CD8-positive, alpha-beta memory T cell (primary cell): Measurements from ENCODE around the gene CR1L. TPM values are rescaled to one million over a fixed set of nuclear protein-coding genes. Genes with fewer than 3 reads are reported as not detected.
A peak's percentile ranks its signal among the peaks of the same experiment; 100 is the strongest.
"Not testable (repeated sequence)": the region's sequence is repeated elsewhere in the genome, so short reads cannot be mapped to it uniquely, and the experiment has no call there.

Experiments used
- CTCF ChIA-PET: fragments of 350-600 bp; sonication (Branson Sonifier 250); formaldehyde crosslinking; loops from one replicate; lab custom pipeline; 2021; ENCODE audit warnings: antibody characterized with exemption; lab: Charles Lee
- POLR2A ChIA-PET: fragments of 350-600 bp; sonication (Branson Sonifier 250); formaldehyde crosslinking; loops from one replicate; lab custom pipeline; 2021; ENCODE audit warnings: antibody characterized with exemption; lab: Charles Lee
- DNase-seq, 5 donors: peaks; one replicate each; pipeline versions ENCODE4 v3.0.0 to v3.0.0-alpha.2; 2020 to 2022; ENCODE audit warnings: mixed read lengths in 1 of 5
- H3K27ac ChIP-seq: one replicate; pipeline ENCODE4 v1.7.0; 2013; ENCODE audit warnings: low read depth, mild to moderate bottlenecking, low read length, moderate library complexity
- H3K27me3 ChIP-seq: 2 replicates; pipeline ENCODE4 v1.7.0; 2013; ENCODE audit warnings: low read length, mild to moderate bottlenecking; ENCODE audit not compliant: insufficient read depth, poor library complexity, severe bottlenecking
- H3K36me3 ChIP-seq: 2 replicates; pipeline ENCODE4 v1.7.0; 2013; ENCODE audit warnings: mild to moderate bottlenecking, low read length, moderate library complexity; ENCODE audit not compliant: insufficient read depth
- H3K4me1 ChIP-seq: 2 replicates; pipeline ENCODE4 v1.7.0; 2013; ENCODE audit warnings: mild to moderate bottlenecking, low read length, moderate library complexity; ENCODE audit not compliant: insufficient read depth
- H3K4me3 ChIP-seq: 2 replicates; pipeline ENCODE4 v1.7.0; 2013; ENCODE audit warnings: mild to moderate bottlenecking, low read length
- H3K9me3 ChIP-seq: 2 replicates; pipeline ENCODE4 v1.7.0; 2013; ENCODE audit warnings: mild to moderate bottlenecking, low read length
- H3K27ac Mint-ChIP-seq, 8 donors: one replicate each; pipeline ENCODE4 v1.8.0; 2020 to 2021; ENCODE audit warnings: mixed read lengths in 8 of 8, mild to moderate bottlenecking in 6 of 8, inconsistent platforms in 3 of 8, moderate library complexity in 3 of 8
- H3K27me3 Mint-ChIP-seq, 2 donors: one replicate each; pipeline ENCODE4 v1.8.0; 2020 to 2021; ENCODE audit warnings: mixed read lengths in 2 of 2, mild to moderate bottlenecking in 1 of 2, moderate library complexity in 1 of 2
- H3K36me3 Mint-ChIP-seq, 3 donors: one replicate each; pipeline ENCODE4 v1.8.0; 2020 to 2021; ENCODE audit warnings: mixed read lengths in 3 of 3, inconsistent platforms in 1 of 3, mild to moderate bottlenecking in 1 of 3
- H3K4me1 Mint-ChIP-seq, 3 donors: one replicate each; pipeline ENCODE4 v1.8.0; 2020 to 2021; ENCODE audit warnings: mixed read lengths in 3 of 3, inconsistent platforms in 1 of 3, mild to moderate bottlenecking in 1 of 3
- H3K4me3 Mint-ChIP-seq, 7 donors: one replicate each; pipeline ENCODE4 v1.8.0; 2020 to 2021; ENCODE audit warnings: mixed read lengths in 7 of 7, mild to moderate bottlenecking in 6 of 7, moderate library complexity in 4 of 7, inconsistent platforms in 2 of 7
- H3K9me3 Mint-ChIP-seq, 5 donors: one replicate each; pipeline ENCODE4 v1.8.0; 2020 to 2022; ENCODE audit warnings: mixed read lengths in 5 of 5, mild to moderate bottlenecking in 3 of 5, moderate library complexity in 2 of 5, inconsistent platforms in 1 of 5
- polyA plus RNA-seq: library from polyadenylated mRNA; unstranded; fragments of 300-500 nt; fragmentation: Illumina TruSeq; gene quantifications from one replicate; pipeline ENCODE4 v1.2.3, GENCODE V29; 2021
- total RNA-seq, 2 experiments: library from RNA; stranded (reverse); gene quantifications; one replicate each; pipeline ENCODE4 v1.2.3, GENCODE V29; 2021

The CR1L gene
- total and polyA plus RNA-seq, 3 experiments from 2014 or later: not detected

DNA sequence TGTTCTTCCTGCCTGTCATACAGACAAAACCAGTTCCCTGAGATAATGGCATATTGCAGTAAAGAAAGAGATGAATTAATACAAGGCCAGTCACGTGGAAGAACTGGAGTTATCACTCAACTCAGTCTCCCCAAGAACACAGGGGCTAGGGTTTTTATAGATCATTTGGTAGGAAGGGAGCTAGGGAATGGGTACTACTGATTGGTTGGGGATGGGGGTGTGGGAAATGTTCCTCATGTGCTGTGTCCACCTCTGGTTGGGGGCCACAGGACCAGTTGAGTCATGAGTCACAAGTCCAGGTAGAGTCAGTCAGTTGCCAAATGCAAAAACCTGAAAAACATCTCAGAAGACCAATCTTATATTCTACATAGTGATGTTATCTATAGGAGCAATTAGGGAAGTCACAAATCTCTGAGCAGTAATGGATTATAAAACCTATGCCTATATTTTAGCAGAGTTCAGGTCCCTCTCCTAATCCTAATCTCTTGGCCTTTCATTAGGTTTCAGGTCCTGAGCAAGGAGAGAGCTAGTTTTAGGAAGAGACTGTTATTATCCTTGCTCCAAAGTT, 19.3 kb upstream of the CR1L start:
- H3K27me3 ChIP-seq, H3K4me1 ChIP-seq, POLR2A ChIA-PET, CTCF ChIA-PET, H3K4me3 Mint-ChIP-seq, H3K9me3 ChIP-seq, H3K4me3 ChIP-seq, H3K4me1 Mint-ChIP-seq, H3K27me3 Mint-ChIP-seq, H3K27ac Mint-ChIP-seq, H3K36me3 Mint-ChIP-seq, DNase-seq, H3K36me3 ChIP-seq, H3K9me3 Mint-ChIP-seq: not testable (repeated sequence)
- H3K27ac ChIP-seq: peak overlapping the region; percentile 61

DNA sequence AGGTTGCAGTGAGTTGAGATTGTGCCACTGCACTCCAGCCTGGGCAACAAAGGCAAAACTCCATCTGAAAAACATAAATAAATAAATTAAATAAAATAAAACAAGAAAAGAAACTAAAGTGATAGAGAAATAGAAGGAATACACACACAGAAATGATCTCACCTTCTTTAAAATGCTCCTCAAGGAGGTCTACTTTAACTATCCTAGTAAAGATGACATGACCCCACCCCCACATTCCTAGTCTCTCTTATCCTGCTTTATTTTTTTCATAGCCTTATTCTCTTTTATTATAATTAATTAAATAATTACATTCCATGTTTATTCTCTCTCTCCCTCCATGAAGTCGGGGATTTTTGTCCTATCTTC, 18.0 kb upstream of the CR1L start:
- Mint-ChIP-seq H3K36me3 (peaks cover 0 to 4% (median 3%) of the 10 kb centered on the region in 3 donors), H3K4me3 (no peak overlapping the region), H3K27me3 (peaks cover 0 to 7% of the 10 kb centered on the region in 2 donors), H3K27ac (no peak overlapping the region), H3K9me3 (no peaks in the 10 kb centered on the region), H3K4me1 (no peaks in the 10 kb centered on the region)
- Histone ChIP-seq H3K36me3 (no peaks in the 10 kb centered on the region), H3K4me1 (no peaks in the 10 kb centered on the region), H3K9me3 (no peaks in the 10 kb centered on the region), H3K27ac (no peak overlapping the region), H3K27me3 (no peaks in the 10 kb centered on the region), H3K4me3 (no peak overlapping the region)
- POLR2A ChIA-PET: no interaction called here
- CTCF ChIA-PET: no interaction called here
- no peak for DNase-seq

DNA sequence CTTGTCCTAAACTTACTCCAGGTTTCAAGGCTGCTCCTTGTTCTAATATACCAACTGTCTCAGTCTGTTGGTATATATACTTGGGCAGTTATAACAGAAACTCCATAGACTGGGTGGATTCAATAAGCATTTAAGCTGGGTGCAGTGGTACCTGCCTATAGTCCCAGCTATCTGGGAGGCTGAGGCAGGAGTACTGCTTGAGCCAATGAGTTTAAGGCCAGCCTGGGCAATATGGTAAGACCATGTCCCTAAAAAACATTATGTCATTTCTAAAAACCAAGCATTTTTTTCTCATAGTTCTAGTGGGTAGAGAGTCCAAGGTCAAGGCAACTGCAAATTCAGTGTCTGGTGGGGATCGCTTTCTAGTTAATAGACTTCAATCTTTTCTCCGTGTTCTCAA, 17.4 kb upstream of the CR1L start:
- Histone ChIP-seq H3K4me3 (no peak overlapping the region), H3K4me1 (no peaks in the 10 kb centered on the region), H3K9me3 (no peaks in the 10 kb centered on the region), H3K27ac (peak overlapping the region; percentile 29), H3K36me3 (no peaks in the 10 kb centered on the region), H3K27me3 (no peaks in the 10 kb centered on the region)
- no peak overlapping the region for H3K4me3 Mint-ChIP-seq
- no peak for DNase-seq
- ChIA-PET CTCF (no interaction called here), POLR2A (no interaction called here)
- no peaks in the 10 kb centered on the region for H3K9me3 Mint-ChIP-seq
- H3K27ac Mint-ChIP-seq: no peak overlapping the region
- peaks cover 0 to 6% of the 10 kb centered on the region in 2 donors for H3K27me3 Mint-ChIP-seq
- H3K4me1 Mint-ChIP-seq: no peaks in the 10 kb centered on the region
- H3K36me3 Mint-ChIP-seq: peaks cover 0 to 4% (median 3%) of the 10 kb centered on the region in 3 donors

DNA sequence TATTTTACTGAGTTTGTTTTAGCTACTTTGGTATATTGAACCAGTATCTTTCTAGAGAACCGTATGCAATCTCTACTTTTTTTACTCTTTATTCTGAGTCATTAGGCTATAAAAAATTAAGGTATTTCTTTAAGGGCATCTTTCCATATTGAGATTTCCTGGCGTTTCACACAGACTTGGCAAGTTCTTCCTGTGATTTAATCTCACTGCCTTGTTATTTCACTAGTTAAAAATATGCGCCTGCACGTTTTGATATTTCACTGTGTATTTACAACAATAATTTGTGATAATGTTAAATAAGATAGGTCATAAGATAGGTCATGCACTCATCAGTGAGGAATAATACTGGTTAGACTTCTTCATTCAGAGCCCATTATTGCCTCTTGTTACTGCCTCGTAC, 16.2 kb upstream of the CR1L start:
- no peak for DNase-seq
- H3K27me3 Mint-ChIP-seq: peaks cover 0 to 6% of the 10 kb centered on the region in 2 donors
- H3K9me3 Mint-ChIP-seq: no peaks in the 10 kb centered on the region
- Histone ChIP-seq H3K4me3 (no peak overlapping the region), H3K36me3 (no peaks in the 10 kb centered on the region), H3K9me3 (no peaks in the 10 kb centered on the region), H3K4me1 (no peaks in the 10 kb centered on the region), H3K27me3 (no peaks in the 10 kb centered on the region), H3K27ac (no peak overlapping the region)
- POLR2A ChIA-PET: no interaction called here
- no peak overlapping the region for H3K27ac Mint-ChIP-seq
- H3K4me1 Mint-ChIP-seq: no peaks in the 10 kb centered on the region
- no peak overlapping the region for H3K4me3 Mint-ChIP-seq
- CTCF ChIA-PET: no interaction called here
- peaks cover 0 to 1% (median 0%) of the 10 kb centered on the region in 3 donors for H3K36me3 Mint-ChIP-seq

DNA sequence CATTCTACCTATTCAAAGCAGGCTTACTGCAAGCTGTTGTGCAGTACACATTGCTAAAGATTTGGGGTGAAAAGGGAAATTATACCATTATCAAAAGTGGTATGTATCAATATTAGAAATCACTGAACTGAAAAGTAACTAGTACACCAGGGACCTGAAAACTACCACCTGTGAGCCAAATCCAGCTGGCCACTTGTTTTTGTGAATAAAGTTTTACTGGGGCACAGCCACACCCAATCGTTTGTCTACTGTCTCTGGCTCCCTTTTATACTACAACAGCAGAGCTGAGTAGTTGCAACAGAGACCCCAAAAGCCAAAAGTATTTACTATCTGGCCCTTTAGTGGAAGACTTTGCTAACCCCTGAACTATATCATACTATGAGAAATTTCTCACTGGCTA, 13.8 kb upstream of the CR1L start:
- Mint-ChIP-seq H3K36me3 (peaks cover 0 to 3% (median 0%) of the 10 kb centered on the region in 3 donors), H3K4me3 (no peak overlapping the region), H3K27me3 (peaks cover 3 to 13% of the 10 kb centered on the region in 2 donors), H3K27ac (no peak overlapping the region), H3K4me1 (no peaks in the 10 kb centered on the region), H3K9me3 (no peaks in the 10 kb centered on the region)
- no peak for DNase-seq
- no peaks in the 10 kb centered on the region for H3K27me3 ChIP-seq
- CTCF ChIA-PET: no interaction called here
- H3K27ac ChIP-seq: no peak overlapping the region
- H3K36me3 ChIP-seq: no peaks in the 10 kb centered on the region
- POLR2A ChIA-PET: interaction anchor here (0.5 kb wide), 1 partner anchor 166 kb away, joined by 4 read pairs; no protein-coding TSS in a partner anchor
- no peaks in the 10 kb centered on the region for H3K9me3 ChIP-seq
- H3K4me3 ChIP-seq: no peak overlapping the region
- no peaks in the 10 kb centered on the region for H3K4me1 ChIP-seq

DNA sequence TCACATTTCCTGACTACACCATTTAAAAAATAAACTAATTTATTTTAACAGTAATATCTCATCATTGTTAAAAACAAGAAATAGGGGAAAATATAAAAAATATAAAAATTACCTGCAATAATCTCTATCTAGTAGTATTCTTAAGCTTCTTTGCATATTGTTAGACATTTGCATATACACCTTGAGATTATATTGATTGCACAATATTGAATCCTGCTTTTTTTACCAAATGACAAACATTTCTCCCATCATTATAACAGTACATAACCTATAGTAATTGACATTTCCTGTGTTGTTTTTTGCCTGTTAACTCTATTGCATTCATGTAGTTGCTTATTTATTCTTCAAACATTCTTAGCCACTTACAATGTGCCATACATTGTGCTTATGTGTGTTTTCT, 11.7 kb upstream of the CR1L start:
- H3K36me3 ChIP-seq: no peaks in the 10 kb centered on the region
- Mint-ChIP-seq H3K36me3 (peaks cover 0 to 3% (median 0%) of the 10 kb centered on the region in 3 donors), H3K27ac (no peak overlapping the region), H3K27me3 (peaks cover 3 to 13% of the 10 kb centered on the region in 2 donors), H3K9me3 (no peaks in the 10 kb centered on the region), H3K4me1 (no peaks in the 10 kb centered on the region), H3K4me3 (no peak overlapping the region)
- no peaks in the 10 kb centered on the region for H3K9me3 ChIP-seq
- no peak overlapping the region for H3K27ac ChIP-seq
- CTCF ChIA-PET: no interaction called here
- POLR2A ChIA-PET: no interaction called here
- H3K27me3 ChIP-seq: no peaks in the 10 kb centered on the region
- DNase-seq: no peak
- no peak overlapping the region for H3K4me3 ChIP-seq
- H3K4me1 ChIP-seq: no peaks in the 10 kb centered on the region

DNA sequence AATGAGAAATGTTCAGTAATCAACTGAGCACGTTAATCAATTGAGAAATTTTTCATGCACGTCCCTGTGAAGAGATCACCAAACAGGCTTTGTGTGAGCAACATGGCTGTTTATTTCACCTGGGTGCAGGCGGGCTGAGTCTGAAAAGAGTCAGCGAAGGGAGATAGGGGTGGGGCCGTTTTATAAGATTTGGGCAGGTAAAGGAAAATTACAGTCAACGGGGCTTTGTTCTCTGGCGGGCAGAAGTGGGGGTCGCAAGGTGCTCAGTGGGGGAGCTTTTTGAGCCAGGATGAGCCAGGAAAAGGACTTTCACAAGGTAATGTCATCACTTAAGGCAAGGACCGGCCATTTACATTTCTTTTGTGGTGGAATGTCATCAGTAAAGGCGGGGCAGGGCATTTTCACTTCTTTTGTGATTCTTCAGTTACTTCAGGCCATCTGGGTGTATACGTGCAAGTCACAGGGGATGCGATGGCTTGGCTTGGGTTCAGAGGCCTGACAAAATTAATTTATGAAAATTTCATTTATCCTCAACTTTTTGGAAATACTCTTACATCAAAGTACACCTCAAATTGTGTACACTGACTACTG, 11.1 kb upstream of the CR1L start:
- H3K9me3 Mint-ChIP-seq, H3K9me3 ChIP-seq, DNase-seq, H3K27me3 ChIP-seq, H3K4me3 Mint-ChIP-seq, POLR2A ChIA-PET, H3K4me1 ChIP-seq, H3K27ac Mint-ChIP-seq, H3K4me3 ChIP-seq, H3K27ac ChIP-seq, H3K36me3 ChIP-seq, CTCF ChIA-PET, H3K36me3 Mint-ChIP-seq, H3K4me1 Mint-ChIP-seq: not testable (repeated sequence)
- peaks cover 3 to 13% of the 10 kb centered on the region in 2 donors for H3K27me3 Mint-ChIP-seq

DNA sequence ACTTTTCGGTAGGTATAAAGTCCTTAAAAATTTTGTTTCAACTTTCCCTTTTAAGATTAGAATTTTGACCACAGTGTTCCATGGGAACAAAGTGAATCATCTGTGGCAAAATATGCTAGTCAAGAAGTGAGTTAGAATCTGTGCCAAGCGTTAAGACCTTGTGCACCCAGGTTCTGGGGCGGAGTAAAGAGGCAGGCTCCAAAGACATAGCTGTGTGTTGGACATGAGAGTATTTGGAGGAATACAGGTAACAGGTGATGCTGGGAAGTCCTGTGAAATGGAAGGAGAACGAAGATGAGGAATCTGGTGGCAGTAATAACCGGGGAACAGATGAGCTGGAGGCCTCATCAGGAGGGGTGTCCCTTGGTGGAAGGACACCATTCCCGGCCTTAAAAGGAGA, 10.6 kb upstream of the CR1L start:
- H3K4me1 ChIP-seq, H3K36me3 Mint-ChIP-seq, H3K27ac ChIP-seq, H3K4me1 Mint-ChIP-seq, H3K9me3 Mint-ChIP-seq, H3K4me3 Mint-ChIP-seq, H3K36me3 ChIP-seq, H3K27ac Mint-ChIP-seq, H3K4me3 ChIP-seq, POLR2A ChIA-PET, DNase-seq, CTCF ChIA-PET, H3K27me3 ChIP-seq, H3K9me3 ChIP-seq: not testable (repeated sequence)
- peaks cover 3 to 17% of the 10 kb centered on the region in 2 donors for H3K27me3 Mint-ChIP-seq
